GM23248 (cell line): ENCODE data around the gene C1orf116.

Source experiments
- EZH2 ChIP-seq: fragments of 200-600 bp; sonication (generic); IDR thresholded peaks from 2 replicates; pipeline ENCODE4 v1.6.1; 2018; ENCODE audit warnings: antibody characterized with exemption, mild to moderate bottlenecking; ENCODE audit not compliant: insufficient read depth, poor library complexity, severe bottlenecking
- EZH2phosphoT487 ChIP-seq: fragments of 200-600 bp; sonication (generic); IDR thresholded peaks from 2 replicates; pipeline ENCODE4 v1.6.1; 2018; ENCODE audit warnings: antibody characterized with exemption, moderate library complexity, mild to moderate bottlenecking, low read depth; ENCODE audit not compliant: insufficient read depth

- no peak for TF ChIP-seq EZH2
- TF ChIP-seq EZH2phosphoT487: no peak
Observed at GRCh38 chr1:206986885-206987284, 45.7 kb downstream of the C1orf116 start.
